Bone marrow (tissue), 2 donors: ENCODE measurements around the gene GPR137.

Experiments
- DNase-seq, 2 donors: peaks; one replicate each; lab custom pipeline; 2025; lab: John Stamatoyannopoulos, UW

GPR137 gene

GRCh38 chr11:64286801-64287159 lies 1.1 kb downstream of the GPR137 start:
- no peak for DNase-seq

GRCh38 chr11:64287676-64288352 lies 2.2 kb downstream of the GPR137 start:
- no peak for DNase-seq

- no peak for DNase-seq
Observed at GRCh38 chr11:64288353-64288750, 2.7 kb downstream of the GPR137 start.

- DNase-seq, result no peak
Observed at GRCh38 chr11:64289002-64289564, 3.4 kb downstream of the GPR137 start.

- DNase-seq, result no peak
Observed at GRCh38 chr11:64290352-64291261, 5.0 kb downstream of the GPR137 start.

GRCh38 chr11:64291262-64291751 lies 5.7 kb downstream of the GPR137 start, which contains the start of gene KCNK4:
Gene KCNK4 (plus strand): TSS chr11:64291302. CDS start chr11:64293019, 1,717 bp downstream.
- no peak for DNase-seq

GRCh38 chr11:64291752-64292459 lies 6.3 kb downstream of the GPR137 start:
- no peak for DNase-seq

- no peak for DNase-seq
Observed at GRCh38 chr11:64292460-64293254, 7.0 kb downstream of the GPR137 start.

GRCh38 chr11:64294774-64295173 lies 9.1 kb downstream of the GPR137 start:
- DNase-seq, result no peak

GRCh38 chr11:64295760-64296159 lies 10.1 kb downstream of the GPR137 start:
- no peak for DNase-seq

- no peak for DNase-seq
Observed at GRCh38 chr11:64296236-64296635, 10.6 kb downstream of the GPR137 start.

- DNase-seq, result no peak
Observed at GRCh38 chr11:64296830-64297698, 11.4 kb downstream of the GPR137 start.

- no peak for DNase-seq
Observed at GRCh38 chr11:64297699-64298358, 12.2 kb downstream of the GPR137 start.

- DNase-seq, result no peak
Observed at GRCh38 chr11:64298966-64299846, 13.6 kb downstream of the GPR137 start.

GRCh38 chr11:64299847-64300648 lies 14.4 kb downstream of the GPR137 start, which contains the start of gene CATSPERZ:
Gene CATSPERZ (plus strand): TSS chr11:64300358. CDS start chr11:64300411, 53 bp downstream.
- no peak for DNase-seq

GRCh38 chr11:64303109-64304031 lies 17.7 kb downstream of the GPR137 start:
- no peak for DNase-seq

GRCh38 chr11:64304032-64304315 lies 18.3 kb downstream of the GPR137 start:
- no peak for DNase-seq
